Liver (tissue), 9 donors: Measurements from ENCODE around the gene UBC. TPM values are rescaled to one million over a fixed set of nuclear protein-coding genes. Genes with fewer than 3 reads are reported as not detected.

Experiments used
- DNase-seq: peaks from one replicate; pipeline ENCODE4 v3.0.0-alpha.2; 2017; ENCODE audit warnings: low spot score
- H3K27ac ChIP-seq, 2 donors: one replicate each; pipeline ENCODE4 v1.7.0; 2013; ENCODE audit warnings: inconsistent platforms in 2 of 2, low read length in 2 of 2, control low read depth in 1 of 2, low read depth in 1 of 2, mild to moderate bottlenecking in 1 of 2
- H3K27me3 ChIP-seq, 4 donors: one replicate each; pipeline versions ENCODE4 v1.6.1 to v1.7.0; 2013; ENCODE audit warnings: low read length in 3 of 4, inconsistent platforms in 1 of 4, mild to moderate bottlenecking in 1 of 4, moderate library complexity in 1 of 4; ENCODE audit not compliant: control insufficient read depth in 4 of 4, insufficient read depth in 4 of 4
- H3K36me3 ChIP-seq, 4 donors: one replicate each; pipeline versions ENCODE4 v1.6.1 to v1.7.0; 2013; ENCODE audit warnings: low read length in 3 of 4, mild to moderate bottlenecking in 3 of 4, low read depth in 1 of 4, moderate library complexity in 1 of 4; ENCODE audit not compliant: control insufficient read depth in 4 of 4, insufficient read depth in 3 of 4
- H3K4me1 ChIP-seq, 4 donors: one replicate each; pipeline versions ENCODE4 v1.6.1 to v1.7.0; 2013; ENCODE audit warnings: low read length in 3 of 4, mild to moderate bottlenecking in 3 of 4, moderate library complexity in 1 of 4; ENCODE audit not compliant: control insufficient read depth in 4 of 4, insufficient read depth in 4 of 4
- H3K4me3 ChIP-seq, 3 donors: one replicate each; pipeline versions ENCODE4 v1.6.1 to v1.7.0; 2013; ENCODE audit warnings: low read length in 3 of 3, control low read depth in 1 of 3, low read depth in 1 of 3, mild to moderate bottlenecking in 1 of 3
- H3K9ac ChIP-seq, 2 donors: one replicate each; pipeline ENCODE4 v1.7.0; 2013; ENCODE audit warnings: low read length in 2 of 2, mild to moderate bottlenecking in 2 of 2, moderate library complexity in 2 of 2, control low read depth in 1 of 2, low read depth in 1 of 2
- H3K9me3 ChIP-seq, 4 donors: one replicate each; pipeline versions ENCODE4 v1.6.1 to v1.7.0; 2013; ENCODE audit warnings: low read length in 3 of 4; ENCODE audit not compliant: control insufficient read depth in 4 of 4
- CTCF ChIP-seq: fragments of 150-350 bp; IDR thresholded peaks from 2 replicates; pipeline ENCODE4 v1.5.1; 2017; ENCODE audit warnings: improper control_type of control experiment, low read depth, low read length; ENCODE audit not compliant: missing input control
- EGR1 ChIP-seq, 2 donors: IDR thresholded peaks; 2 replicates each; pipeline ENCODE4 v1.6.1; 2016 to 2018; ENCODE audit warnings: antibody characterized with exemption in 2 of 2, low read depth in 2 of 2
- FOXA1 ChIP-seq: IDR thresholded peaks from 2 replicates; pipeline ENCODE4 v1.6.1; 2016; ENCODE audit warnings: antibody characterized with exemption
- FOXA2 ChIP-seq: IDR thresholded peaks from 2 replicates; pipeline ENCODE4 v1.6.1; 2016; ENCODE audit warnings: antibody characterized with exemption
- GABPA ChIP-seq, 2 donors: IDR thresholded peaks in 1 of 2; conservative IDR thresholded peaks in 1 of 2; 2 replicates each; pipeline ENCODE4 v1.6.1; 2016; ENCODE audit warnings: antibody characterized with exemption in 2 of 2, mild to moderate bottlenecking in 1 of 2, moderate library complexity in 1 of 2
- HNF4A ChIP-seq, 2 donors: conservative IDR thresholded peaks; 2 replicates each; pipeline ENCODE4 v1.6.1; 2016; ENCODE audit warnings: antibody characterized with exemption in 2 of 2, mild to moderate bottlenecking in 2 of 2
- HNF4G ChIP-seq: IDR thresholded peaks from 2 replicates; pipeline ENCODE4 v1.6.1; 2016; ENCODE audit warnings: antibody characterized with exemption
- JUND ChIP-seq, 2 donors: IDR thresholded peaks; 2 replicates each; pipeline ENCODE4 v1.6.1; 2016; ENCODE audit warnings: antibody characterized with exemption in 2 of 2
- NR2F2 ChIP-seq: IDR thresholded peaks from 2 replicates; pipeline ENCODE4 v1.6.1; 2016; ENCODE audit warnings: antibody characterized with exemption
- RAD21 ChIP-seq, 2 donors: IDR thresholded peaks; 2 replicates each; pipeline ENCODE4 v1.6.1; 2016; ENCODE audit warnings: antibody characterized with exemption in 2 of 2, mild to moderate bottlenecking in 2 of 2
- RXRA ChIP-seq, 2 donors: IDR thresholded peaks; 2 replicates each; pipeline ENCODE4 v1.6.1; 2017 to 2018; ENCODE audit warnings: antibody characterized with exemption in 2 of 2, mild to moderate bottlenecking in 1 of 2
- SP1 ChIP-seq: IDR thresholded peaks from 2 replicates; pipeline ENCODE4 v1.6.1; 2018; ENCODE audit warnings: antibody characterized with exemption, mild to moderate bottlenecking
- TAF1 ChIP-seq: conservative IDR thresholded peaks from 2 replicates; pipeline ENCODE4 v1.6.1; 2016; ENCODE audit warnings: antibody characterized with exemption, mild to moderate bottlenecking
- YY1 ChIP-seq: IDR thresholded peaks from 2 replicates; pipeline ENCODE4 v1.6.1; 2016; ENCODE audit warnings: antibody characterized with exemption, mild to moderate bottlenecking
- ZBTB33 ChIP-seq: IDR thresholded peaks from 2 replicates; pipeline ENCODE4 v1.6.1; 2016; ENCODE audit warnings: antibody characterized with exemption
- WGBS: extraction: QIAGEN DNeasy Blood & Tissue Kit; methylation state at CpG from one replicate; pipeline ENCODE4 v1.1.7; 2013; 5-methylcytosine and 5-hydroxymethylcytosine counted together
- polyA plus RNA-seq, 2 donors: library from polyadenylated mRNA; stranded (reverse) in 1 of 2; unstranded in 1 of 2; fragments of 200-250 nt in 1 of 2; fragments of >200 nt in 1 of 2; fragmentation: Nextera tagmentation in 1 of 2; extraction: Ambion mirVana in 1 of 2; gene quantifications; one replicate each; pipeline versions ENCODE4 v1.2.1 to v1.2.3, GENCODE V29; 2013 to 2015
- total RNA-seq, 2 donors: library from RNA; depleted of rRNA; stranded (reverse); fragments of >200 nt; gene quantifications; one replicate each; pipeline ENCODE4 v1.2.3, GENCODE V29; 2014
- TF ChIP-seq, protein P1 (sequence below): IDR thresholded peaks from 2 replicates; pipeline ENCODE4 v1.6.1; 2016; ENCODE audit warnings: antibody characterized with exemption, mild to moderate bottlenecking
- TF ChIP-seq, protein P2 (sequence below): IDR thresholded peaks from 2 replicates; pipeline ENCODE4 v1.6.1; 2016; ENCODE audit warnings: antibody characterized with exemption
- TF ChIP-seq, protein P3 (sequence below): IDR thresholded peaks from 2 replicates; pipeline ENCODE4 v1.6.1; 2016; ENCODE audit warnings: antibody characterized with exemption
- donor health status: healthy.
- donor health status: healthy.
- donor health status: healthy.
- donor health status: healthy.
- donor health status: healthy.

UBC gene
- total and polyA plus RNA-seq, 4 donors = 385 to 624 (median 468) TPM

- no peaks in the 10 kb centered on the region for H3K9me3 ChIP-seq
- no peak for DNase-seq
- no peaks in the 10 kb centered on the region for H3K27me3 ChIP-seq
- H3K9ac ChIP-seq = no peak overlapping the region
- no peaks in the 10 kb centered on the region for H3K36me3 ChIP-seq
- no peak for TF ChIP-seq TAF1
- TF ChIP-seq JUND (IDR thresholded peaks at IDR 0.05) = no peak
- TF ChIP-seq NR2F2 = no peak
- no peak for TF ChIP-seq HNF4G
- no peak for TF ChIP-seq HNF4A (conservative IDR thresholded peaks at IDR 0.05)
- TF ChIP-seq RXRA (IDR thresholded peaks at IDR 0.05) = no peak
- TF ChIP-seq, protein P1, sequence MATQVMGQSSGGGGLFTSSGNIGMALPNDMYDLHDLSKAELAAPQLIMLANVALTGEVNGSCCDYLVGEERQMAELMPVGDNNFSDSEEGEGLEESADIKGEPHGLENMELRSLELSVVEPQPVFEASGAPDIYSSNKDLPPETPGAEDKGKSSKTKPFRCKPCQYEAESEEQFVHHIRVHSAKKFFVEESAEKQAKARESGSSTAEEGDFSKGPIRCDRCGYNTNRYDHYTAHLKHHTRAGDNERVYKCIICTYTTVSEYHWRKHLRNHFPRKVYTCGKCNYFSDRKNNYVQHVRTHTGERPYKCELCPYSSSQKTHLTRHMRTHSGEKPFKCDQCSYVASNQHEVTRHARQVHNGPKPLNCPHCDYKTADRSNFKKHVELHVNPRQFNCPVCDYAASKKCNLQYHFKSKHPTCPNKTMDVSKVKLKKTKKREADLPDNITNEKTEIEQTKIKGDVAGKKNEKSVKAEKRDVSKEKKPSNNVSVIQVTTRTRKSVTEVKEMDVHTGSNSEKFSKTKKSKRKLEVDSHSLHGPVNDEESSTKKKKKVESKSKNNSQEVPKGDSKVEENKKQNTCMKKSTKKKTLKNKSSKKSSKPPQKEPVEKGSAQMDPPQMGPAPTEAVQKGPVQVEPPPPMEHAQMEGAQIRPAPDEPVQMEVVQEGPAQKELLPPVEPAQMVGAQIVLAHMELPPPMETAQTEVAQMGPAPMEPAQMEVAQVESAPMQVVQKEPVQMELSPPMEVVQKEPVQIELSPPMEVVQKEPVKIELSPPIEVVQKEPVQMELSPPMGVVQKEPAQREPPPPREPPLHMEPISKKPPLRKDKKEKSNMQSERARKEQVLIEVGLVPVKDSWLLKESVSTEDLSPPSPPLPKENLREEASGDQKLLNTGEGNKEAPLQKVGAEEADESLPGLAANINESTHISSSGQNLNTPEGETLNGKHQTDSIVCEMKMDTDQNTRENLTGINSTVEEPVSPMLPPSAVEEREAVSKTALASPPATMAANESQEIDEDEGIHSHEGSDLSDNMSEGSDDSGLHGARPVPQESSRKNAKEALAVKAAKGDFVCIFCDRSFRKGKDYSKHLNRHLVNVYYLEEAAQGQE = no peak
- TF ChIP-seq EGR1 (IDR thresholded peaks at IDR 0.05; ENCODE audit: low read depth in 2 of 2) = no peak
- TF ChIP-seq, protein P2, sequence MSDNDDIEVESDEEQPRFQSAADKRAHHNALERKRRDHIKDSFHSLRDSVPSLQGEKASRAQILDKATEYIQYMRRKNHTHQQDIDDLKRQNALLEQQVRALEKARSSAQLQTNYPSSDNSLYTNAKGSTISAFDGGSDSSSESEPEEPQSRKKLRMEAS = no peak
- TF ChIP-seq, protein P3, sequence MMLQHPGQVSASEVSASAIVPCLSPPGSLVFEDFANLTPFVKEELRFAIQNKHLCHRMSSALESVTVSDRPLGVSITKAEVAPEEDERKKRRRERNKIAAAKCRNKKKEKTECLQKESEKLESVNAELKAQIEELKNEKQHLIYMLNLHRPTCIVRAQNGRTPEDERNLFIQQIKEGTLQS = no peak
- TF ChIP-seq ZBTB33 = no peak
- no peak for TF ChIP-seq YY1
- no peak for TF ChIP-seq CTCF
- no peak for TF ChIP-seq FOXA1
- no peak for TF ChIP-seq GABPA (IDR thresholded peaks at IDR 0.05 in 1 of 2, conservative IDR thresholded peaks at IDR 0.05 in 1 of 2)
- no peak for TF ChIP-seq SP1
- no peak for TF ChIP-seq RAD21 (IDR thresholded peaks at IDR 0.05)
- TF ChIP-seq FOXA2 = no peak
- H3K4me1 ChIP-seq = peaks cover 0 to 27% (median 17%) of the 10 kb centered on the region in 4 donors
- no peak overlapping the region for H3K27ac ChIP-seq
- 94% methylated on average over 18 of the region's 18 CpGs for WGBS
- no peak overlapping the region for H3K4me3 ChIP-seq
Observed at GRCh38 chr12:124878795-124879516, 35.5 kb downstream of the UBC start.
